ENCODE measurements around the gene DCUN1D2.

DCUN1D2 gene

GRCh38 chr13:113483081-113483480 is 7.4 kb downstream of the DCUN1D2 start:
- Histone ChIP-seq H3K9me3 (replicated peaks; ENCODE audit: insufficient read depth, low read length) (no peaks in the 10 kb centered on the region), H3K27ac (ENCODE audit: low read length) (no peak overlapping the region), H4K20me1 (ENCODE audit: insufficient read depth, low read length) (0 out of 2 replicates have a peak, but pooled peaks cover 4% of the 10 kb centered on the region), H3K36me3 (replicated peaks; ENCODE audit: insufficient read depth, low read length) (peaks cover 2% of the 10 kb centered on the region), H3K79me2 (ENCODE audit: low read length) (peaks cover 50% of the 10 kb centered on the region), H3K9me2 (replicated peaks; ENCODE audit: insufficient read depth, low read length) (no peaks in the 10 kb centered on the region), H3F3A (ENCODE audit: insufficient read depth, low read length) (no peaks in the 10 kb centered on the region), H3K4me1 (ENCODE audit: low read length) (peaks cover 4% of the 10 kb centered on the region; the same call in 1 of the 2 replicates), H3K27me3 (replicated peaks; ENCODE audit: insufficient read depth, low read length) (no peaks in the 10 kb centered on the region), H3K4me2 (ENCODE audit: low read depth, low read length) (no peak overlapping the region), H3K4me3 (ENCODE audit: low read length) (no peak overlapping the region), H2AFZ (ENCODE audit: low read length) (no peak overlapping the region), H3K9ac (ENCODE audit: low read length) (no peak overlapping the region)
- no peak for TF ChIP-seq EZH2phosphoT487 (IDR thresholded peaks at IDR 0.05; ENCODE audit: low read length)
- no peak for TF ChIP-seq CTCF (IDR thresholded peaks at IDR 0.05; ENCODE audit: low read length)
- no peak for TF ChIP-seq EZH2 (optimal IDR thresholded peaks at IDR 0.05; ENCODE audit: low read depth, low read length)
- no peak for DNase-seq

GRCh38 chr13:113479179-113479578 is 11.3 kb downstream of the DCUN1D2 start:
- Histone ChIP-seq H3K9ac (ENCODE audit: low read length) (no peak overlapping the region), H3K9me2 (replicated peaks; ENCODE audit: insufficient read depth, low read length) (no peaks in the 10 kb centered on the region), H3K4me1 (ENCODE audit: low read length) (no peaks in the 10 kb centered on the region), H3K36me3 (replicated peaks; ENCODE audit: insufficient read depth, low read length) (peaks cover 2% of the 10 kb centered on the region), H3K4me2 (ENCODE audit: low read depth, low read length) (no peak overlapping the region), H3K9me3 (replicated peaks; ENCODE audit: insufficient read depth, low read length) (no peaks in the 10 kb centered on the region), H3F3A (ENCODE audit: insufficient read depth, low read length) (no peaks in the 10 kb centered on the region), H3K4me3 (ENCODE audit: low read length) (no peak overlapping the region), H4K20me1 (ENCODE audit: insufficient read depth, low read length) (no peaks in the 10 kb centered on the region), H3K27ac (ENCODE audit: low read length) (no peak overlapping the region), H2AFZ (ENCODE audit: low read length) (no peak overlapping the region), H3K79me2 (ENCODE audit: low read length) (peaks cover 14% of the 10 kb centered on the region), H3K27me3 (replicated peaks; ENCODE audit: insufficient read depth, low read length) (no peaks in the 10 kb centered on the region)
- DNase-seq, result no peak
- no peak for TF ChIP-seq EZH2phosphoT487 (IDR thresholded peaks at IDR 0.05; ENCODE audit: low read length)
- no peak for TF ChIP-seq EZH2 (optimal IDR thresholded peaks at IDR 0.05; ENCODE audit: low read depth, low read length)
- TF ChIP-seq CTCF (IDR thresholded peaks at IDR 0.05; ENCODE audit: low read length), result no peak

GRCh38 chr13:113477724-113478123 is 12.8 kb downstream of the DCUN1D2 start:
- Histone ChIP-seq H3K79me2 (ENCODE audit: low read length) (0 out of 2 replicates have a peak, but pooled peaks cover 2% of the 10 kb centered on the region), H3K4me2 (ENCODE audit: low read depth, low read length) (no peak overlapping the region), H2AFZ (ENCODE audit: low read length) (no peak overlapping the region), H3K27me3 (replicated peaks; ENCODE audit: insufficient read depth, low read length) (no peaks in the 10 kb centered on the region), H3K36me3 (replicated peaks; ENCODE audit: insufficient read depth, low read length) (no peaks in the 10 kb centered on the region; the same call in none of the 2 replicates), H3F3A (ENCODE audit: insufficient read depth, low read length) (no peaks in the 10 kb centered on the region), H3K27ac (ENCODE audit: low read length) (no peak overlapping the region), H3K9me3 (replicated peaks; ENCODE audit: insufficient read depth, low read length) (no peaks in the 10 kb centered on the region), H3K9ac (ENCODE audit: low read length) (no peak overlapping the region), H3K4me1 (ENCODE audit: low read length) (no peaks in the 10 kb centered on the region), H3K9me2 (replicated peaks; ENCODE audit: insufficient read depth, low read length) (no peaks in the 10 kb centered on the region), H4K20me1 (ENCODE audit: insufficient read depth, low read length) (no peaks in the 10 kb centered on the region), H3K4me3 (ENCODE audit: low read length) (no peak overlapping the region)
- DNase-seq, result no peak
- no peak for TF ChIP-seq EZH2phosphoT487 (IDR thresholded peaks at IDR 0.05; ENCODE audit: low read length)

GRCh38 chr13:113476811-113477210 is 13.7 kb downstream of the DCUN1D2 start:
- no peak overlapping the region for H3K4me2 ChIP-seq (ENCODE audit: low read depth, low read length)
- no peak overlapping the region for H3K27ac ChIP-seq (ENCODE audit: low read length)
- no peak overlapping the region for H2AFZ ChIP-seq (ENCODE audit: low read length)
- H3F3A ChIP-seq (ENCODE audit: insufficient read depth, low read length), result no peaks in the 10 kb centered on the region
- H3K4me1 ChIP-seq (ENCODE audit: low read length), result no peaks in the 10 kb centered on the region
- no peaks in the 10 kb centered on the region; the same call in none of the 2 replicates for H3K36me3 ChIP-seq (replicated peaks; ENCODE audit: insufficient read depth, low read length)
- H3K27me3 ChIP-seq (replicated peaks; ENCODE audit: insufficient read depth, low read length), result no peaks in the 10 kb centered on the region
- no peaks in the 10 kb centered on the region for H3K9me2 ChIP-seq (replicated peaks; ENCODE audit: insufficient read depth, low read length)
- H3K79me2 ChIP-seq (ENCODE audit: low read length), result 0 out of 2 replicates have a peak, but pooled peaks cover 2% of the 10 kb centered on the region
- no peaks in the 10 kb centered on the region for H4K20me1 ChIP-seq (ENCODE audit: insufficient read depth, low read length)
- DNase-seq, result no peak
- H3K9me3 ChIP-seq (replicated peaks; ENCODE audit: insufficient read depth, low read length), result no peaks in the 10 kb centered on the region
- H3K4me3 ChIP-seq (ENCODE audit: low read length), result no peak overlapping the region
- no peak overlapping the region for H3K9ac ChIP-seq (ENCODE audit: low read length)
- no peak for TF ChIP-seq CTCF (IDR thresholded peaks at IDR 0.05; ENCODE audit: low read length)
- no peak for TF ChIP-seq EZH2 (optimal IDR thresholded peaks at IDR 0.05; ENCODE audit: low read depth, low read length)
- TF ChIP-seq EZH2phosphoT487 (IDR thresholded peaks at IDR 0.05; ENCODE audit: low read length), result no peak
